HepG2 (cell line): ENCODE results near the gene WNK2. TPM values are rescaled to one million over a fixed set of nuclear protein-coding genes. Genes with fewer than 3 reads are reported as not detected.

Source experiments
- ATAC-seq: fragments of 200-7000 bp; cut with Tn5 transposase; 3 replicates; pipeline ENCODE4 v1.9.1; 2020; ENCODE audit warnings: mild to moderate bottlenecking, moderate library complexity
- BruUV-seq: library from RNA; stranded (reverse); fragments of 400-500 nt; replicated peaks from 2 replicates; lab custom pipeline; 2021; lab: Mats Ljungman, UMichigan
- CTCF ChIA-PET: fragments of 300-600 bp; formaldehyde crosslinking; extraction: SDS; loops from one replicate; lab custom pipeline; 2021; ENCODE audit warnings: low total read pairs, inconsistent platforms, low intra/inter-chr PET ratio; lab: Yijun Ruan, JAX
- POLR2A ChIA-PET: fragments of 350-600 bp; sonication (Branson Sonifier 250); formaldehyde crosslinking; loops from one replicate; lab custom pipeline; 2020; ENCODE audit warnings: antibody characterized with exemption, inconsistent platforms; lab: Yijun Ruan, JAX
- DNase-seq: peaks from one replicate; pipeline ENCODE4 v3.0.0-alpha.2; 2015; ENCODE audit warnings: low spot score
- FAIRE-seq: peaks from 3 replicates; lab custom pipeline; 2011; peaks lifted over from hg19 to GRCh38; lab: Jason Lieb, UNC
- H2AFZ ChIP-seq: one replicate; pipeline ENCODE4 v1.6.1; 2011; ENCODE audit warnings: low read length, inconsistent platforms
- H3K27ac ChIP-seq: fragments of 300-600 bp; 3 replicates; pipeline ENCODE4 v1.8.0; 2011; ENCODE audit warnings: mixed run types, mild to moderate bottlenecking, mixed read lengths, low read length, inconsistent platforms; ENCODE audit not compliant: insufficient read depth; ENCODE audit errors: extremely low read length
- H3K27me3 ChIP-seq, 2 experiments: fragments of 200-600 bp in 1 of 2; 2 replicates in 1 of 2; 3 replicates in 1 of 2; pipeline versions ENCODE4 v1.6.0 to v1.8.0; 2011; ENCODE audit warnings: low read length in 2 of 2, mild to moderate bottlenecking in 2 of 2, moderate library complexity in 2 of 2, inconsistent platforms in 1 of 2; ENCODE audit not compliant: insufficient read depth in 2 of 2, control insufficient read depth in 1 of 2
- H3K36me3 ChIP-seq, 2 experiments: fragments of 200-600 bp in 1 of 2; replicated peaks in 1 of 2; 2 replicates in 1 of 2; 3 replicates in 1 of 2; pipeline versions ENCODE4 v1.5.1 to v1.8.0; 2011; ENCODE audit warnings: low read length in 2 of 2, inconsistent platforms in 1 of 2; ENCODE audit not compliant: insufficient read depth in 2 of 2, control insufficient read depth in 1 of 2
- H3K4me1 ChIP-seq: 2 replicates; pipeline ENCODE4 v1.5.1; 2012; ENCODE audit warnings: low read length, inconsistent platforms; ENCODE audit not compliant: insufficient read depth
- H3K4me2 ChIP-seq: 2 replicates; pipeline ENCODE4 v1.6.0; 2011; ENCODE audit warnings: low read depth, low read length, inconsistent platforms
- H3K4me3 ChIP-seq, 3 experiments: fragments of 200-600 bp in 1 of 3; sonication (generic), shearing (Covaris generic) in 1 of 3; replicated peaks in 1 of 3; 2 replicates each; pipeline ENCODE4 v1.5.1; 2011 to 2016; ENCODE audit warnings: low read length in 3 of 3, inconsistent platforms in 2 of 3, low read depth in 2 of 3, mild to moderate bottlenecking in 2 of 3, control low read depth in 1 of 3, mixed read lengths in 1 of 3; ENCODE audit not compliant: insufficient read depth in 1 of 3
- H3K79me2 ChIP-seq: one replicate; pipeline ENCODE4 v1.6.1; 2011; ENCODE audit warnings: low read length, inconsistent platforms; ENCODE audit not compliant: insufficient read depth
- H3K9ac ChIP-seq: 2 replicates; pipeline ENCODE4 v1.6.0; 2011; ENCODE audit warnings: mild to moderate bottlenecking, low read depth, low read length, inconsistent platforms; ENCODE audit not compliant: insufficient read depth
- H3K9me3 ChIP-seq: 2 replicates; pipeline ENCODE4 v1.5.1; 2012; ENCODE audit warnings: mild to moderate bottlenecking, low read length
- H4K20me1 ChIP-seq: 2 replicates; pipeline ENCODE4 v1.6.0; 2011; ENCODE audit warnings: inconsistent platforms, mild to moderate bottlenecking, low read length, moderate library complexity; ENCODE audit not compliant: insufficient read depth
- ATM ChIP-seq: fragments of 450-650 bp; IDR thresholded peaks from 2 replicates; pipeline ENCODE4 v1.7.1; 2017; ENCODE audit warnings: mild to moderate bottlenecking, borderline replicate concordance
- BATF2 ChIP-seq: sonication (generic); formaldehyde crosslinking; IDR thresholded peaks from 2 replicates; pipeline ENCODE4 v1.8.0; 2022; ENCODE audit warnings: mild to moderate bottlenecking, missing genetic modification reagents, moderate library complexity
- BORCS8-MEF2B ChIP-seq: sonication (generic); formaldehyde crosslinking; IDR thresholded peaks from 2 replicates; pipeline ENCODE4 v1.8.0; 2022; ENCODE audit warnings: mild to moderate bottlenecking, missing genetic modification reagents
- ERF ChIP-seq: IDR thresholded peaks from 2 replicates; pipeline ENCODE4 v1.6.1; 2018; ENCODE audit warnings: missing biosample characterization, missing genetic modification reagents
- FIP1L1 ChIP-seq: fragments of 200-400 bp; formaldehyde crosslinking; IDR thresholded peaks from 2 replicates; pipeline ENCODE4 v1.6.1; 2018; ENCODE audit warnings: low read depth, mild to moderate bottlenecking, low read length, moderate library complexity, borderline replicate concordance; ENCODE audit not compliant: insufficient read depth
- KLF6 ChIP-seq: IDR thresholded peaks from 2 replicates; pipeline ENCODE4 v1.8.0; 2016; ENCODE audit warnings: missing biosample characterization, missing genetic modification reagents
- MAFG ChIP-seq: sonication (generic); formaldehyde crosslinking; IDR thresholded peaks from 2 replicates; pipeline ENCODE4 v1.5.1; 2020; ENCODE audit warnings: mild to moderate bottlenecking, missing genetic modification reagents
- MATR3 ChIP-seq: sonication (generic); formaldehyde crosslinking; IDR thresholded peaks from 2 replicates; pipeline ENCODE4 v1.4.0; 2020; ENCODE audit warnings: missing genetic modification reagents
- POLR2AphosphoS5 ChIP-seq: IDR thresholded peaks from 2 replicates; pipeline ENCODE4 v1.6.1; 2012; ENCODE audit warnings: low read depth, low read length
- TP53 ChIP-seq: sonication (generic); formaldehyde crosslinking; conservative IDR thresholded peaks from 2 replicates; pipeline ENCODE4 v1.4.0; 2020; ENCODE audit warnings: missing genetic modification reagents
- ZNF704 ChIP-seq: sonication (generic); formaldehyde crosslinking; IDR thresholded peaks from 2 replicates; pipeline ENCODE4 v1.8.1; 2023; ENCODE audit warnings: mild to moderate bottlenecking, inconsistent platforms, moderate library complexity, missing genetic modification reagents, borderline replicate concordance
- ZNF709 ChIP-seq: sonication (generic); formaldehyde crosslinking; IDR thresholded peaks from 2 replicates; pipeline ENCODE4 v1.5.0; 2020; ENCODE audit warnings: mild to moderate bottlenecking, missing genetic modification reagents
- ZSCAN20 ChIP-seq: sonication (generic); formaldehyde crosslinking; IDR thresholded peaks from 2 replicates; pipeline ENCODE4 v1.4.0; 2020; ENCODE audit warnings: missing genetic modification reagents, mild to moderate bottlenecking, borderline replicate concordance
- WGBS: methylation state at CpG from one replicate; pipeline ENCODE4 v1.1.6; 2017; ENCODE audit warnings: low lambda C conversion rate; 5-methylcytosine and 5-hydroxymethylcytosine counted together
- in situ Hi-C: cut with HindIII; loops from 2 replicates; pipeline ENCODE4 v1.10.0; 2017; ENCODE audit warnings: low pct_unique_long_range_greater_than_20kb; ENCODE audit not compliant: extremely low pct_ligation_motif_present
- intact Hi-C: fragments of 100-400 bp; cut with micrococcal nuclease; formaldehyde crosslinking; loops from one replicate; pipeline ENCODE4 v1.10.0; 2022; ENCODE audit not compliant: unreplicated experiment
- polyA plus RNA-seq, 8 experiments: library from polyadenylated mRNA; depleted of rRNA in 3 of 8; stranded (reverse) in 7 of 8; unstranded in 1 of 8; fragments of >200 nt; fragmentation: Illumina TruSeq in 4 of 8; extraction: Trizol in 4 of 8; gene quantifications; 2 replicates each; pipeline versions ENCODE4 v1.2.1 to v1.2.3, GENCODE V29; 2011 to 2016; ENCODE audit warnings: low read depth in 4 of 8, missing spikeins in 1 of 8, mixed read lengths in 1 of 8; ENCODE audit not compliant: insufficient read depth in 1 of 8
- total RNA-seq, 5 experiments: library from RNA; depleted of rRNA; stranded (reverse); fragments of >200 nt; fragmentation: Illumina TruSeq; extraction: Trizol; gene quantifications; 2 replicates each; pipeline ENCODE4 v1.2.3, GENCODE V29; 2016; ENCODE audit warnings: low read depth in 1 of 5
- TF ChIP-seq, protein P1 (sequence below): sonication (generic); formaldehyde crosslinking; IDR thresholded peaks from 2 replicates; pipeline ENCODE4 v1.4.0; 2020; ENCODE audit warnings: mild to moderate bottlenecking, missing genetic modification reagents

The WNK2 gene
- total and polyA plus RNA-seq, 2 of the 13 experiments (the other 11 are each of a cell fraction or from before 2014, with no cell fraction given) = 10.5 to 12.0 TPM

GRCh38 chr9:93357649-93358048 is 173.7 kb downstream of the WNK2 start:
- no TSS peak for BruUV-seq
- Histone ChIP-seq H3K27ac (no peak overlapping the region), H3K4me2 (no peak overlapping the region), H2AFZ (no peak overlapping the region), H3K27me3 (peaks cover 0 to 4% of the 10 kb centered on the region in 2 experiments; a peak in 1 of 5 replicates), H3K4me3 (no peak overlapping the region), H3K79me2 (no peaks in the 10 kb centered on the region), H3K9me3 (peaks cover 22% of the 10 kb centered on the region)
- intact Hi-C loops = no loop called here
- 13% methylated on average over 5 of the region's 5 CpGs for WGBS
- no peak for FAIRE-seq
- CTCF ChIA-PET = no interaction called here
- TF ChIP-seq ZSCAN20 (CRISPR knock-in tag) (no peak), KLF6 (no peak), MAFG (CRISPR knock-in tag) (no peak), ZNF709 (no peak), BATF2 (CRISPR knock-in tag) (no peak), TP53 (CRISPR knock-in tag) (no peak), BORCS8-MEF2B (CRISPR knock-in tag) (no peak), ZNF704 (CRISPR knock-in tag) (no peak), ERF (CRISPR knock-in tag) (no peak), MATR3 (CRISPR knock-in tag) (no peak), FIP1L1 (no peak), ATM (no peak), POLR2AphosphoS5 (no peak)
- TF ChIP-seq, protein P1, sequence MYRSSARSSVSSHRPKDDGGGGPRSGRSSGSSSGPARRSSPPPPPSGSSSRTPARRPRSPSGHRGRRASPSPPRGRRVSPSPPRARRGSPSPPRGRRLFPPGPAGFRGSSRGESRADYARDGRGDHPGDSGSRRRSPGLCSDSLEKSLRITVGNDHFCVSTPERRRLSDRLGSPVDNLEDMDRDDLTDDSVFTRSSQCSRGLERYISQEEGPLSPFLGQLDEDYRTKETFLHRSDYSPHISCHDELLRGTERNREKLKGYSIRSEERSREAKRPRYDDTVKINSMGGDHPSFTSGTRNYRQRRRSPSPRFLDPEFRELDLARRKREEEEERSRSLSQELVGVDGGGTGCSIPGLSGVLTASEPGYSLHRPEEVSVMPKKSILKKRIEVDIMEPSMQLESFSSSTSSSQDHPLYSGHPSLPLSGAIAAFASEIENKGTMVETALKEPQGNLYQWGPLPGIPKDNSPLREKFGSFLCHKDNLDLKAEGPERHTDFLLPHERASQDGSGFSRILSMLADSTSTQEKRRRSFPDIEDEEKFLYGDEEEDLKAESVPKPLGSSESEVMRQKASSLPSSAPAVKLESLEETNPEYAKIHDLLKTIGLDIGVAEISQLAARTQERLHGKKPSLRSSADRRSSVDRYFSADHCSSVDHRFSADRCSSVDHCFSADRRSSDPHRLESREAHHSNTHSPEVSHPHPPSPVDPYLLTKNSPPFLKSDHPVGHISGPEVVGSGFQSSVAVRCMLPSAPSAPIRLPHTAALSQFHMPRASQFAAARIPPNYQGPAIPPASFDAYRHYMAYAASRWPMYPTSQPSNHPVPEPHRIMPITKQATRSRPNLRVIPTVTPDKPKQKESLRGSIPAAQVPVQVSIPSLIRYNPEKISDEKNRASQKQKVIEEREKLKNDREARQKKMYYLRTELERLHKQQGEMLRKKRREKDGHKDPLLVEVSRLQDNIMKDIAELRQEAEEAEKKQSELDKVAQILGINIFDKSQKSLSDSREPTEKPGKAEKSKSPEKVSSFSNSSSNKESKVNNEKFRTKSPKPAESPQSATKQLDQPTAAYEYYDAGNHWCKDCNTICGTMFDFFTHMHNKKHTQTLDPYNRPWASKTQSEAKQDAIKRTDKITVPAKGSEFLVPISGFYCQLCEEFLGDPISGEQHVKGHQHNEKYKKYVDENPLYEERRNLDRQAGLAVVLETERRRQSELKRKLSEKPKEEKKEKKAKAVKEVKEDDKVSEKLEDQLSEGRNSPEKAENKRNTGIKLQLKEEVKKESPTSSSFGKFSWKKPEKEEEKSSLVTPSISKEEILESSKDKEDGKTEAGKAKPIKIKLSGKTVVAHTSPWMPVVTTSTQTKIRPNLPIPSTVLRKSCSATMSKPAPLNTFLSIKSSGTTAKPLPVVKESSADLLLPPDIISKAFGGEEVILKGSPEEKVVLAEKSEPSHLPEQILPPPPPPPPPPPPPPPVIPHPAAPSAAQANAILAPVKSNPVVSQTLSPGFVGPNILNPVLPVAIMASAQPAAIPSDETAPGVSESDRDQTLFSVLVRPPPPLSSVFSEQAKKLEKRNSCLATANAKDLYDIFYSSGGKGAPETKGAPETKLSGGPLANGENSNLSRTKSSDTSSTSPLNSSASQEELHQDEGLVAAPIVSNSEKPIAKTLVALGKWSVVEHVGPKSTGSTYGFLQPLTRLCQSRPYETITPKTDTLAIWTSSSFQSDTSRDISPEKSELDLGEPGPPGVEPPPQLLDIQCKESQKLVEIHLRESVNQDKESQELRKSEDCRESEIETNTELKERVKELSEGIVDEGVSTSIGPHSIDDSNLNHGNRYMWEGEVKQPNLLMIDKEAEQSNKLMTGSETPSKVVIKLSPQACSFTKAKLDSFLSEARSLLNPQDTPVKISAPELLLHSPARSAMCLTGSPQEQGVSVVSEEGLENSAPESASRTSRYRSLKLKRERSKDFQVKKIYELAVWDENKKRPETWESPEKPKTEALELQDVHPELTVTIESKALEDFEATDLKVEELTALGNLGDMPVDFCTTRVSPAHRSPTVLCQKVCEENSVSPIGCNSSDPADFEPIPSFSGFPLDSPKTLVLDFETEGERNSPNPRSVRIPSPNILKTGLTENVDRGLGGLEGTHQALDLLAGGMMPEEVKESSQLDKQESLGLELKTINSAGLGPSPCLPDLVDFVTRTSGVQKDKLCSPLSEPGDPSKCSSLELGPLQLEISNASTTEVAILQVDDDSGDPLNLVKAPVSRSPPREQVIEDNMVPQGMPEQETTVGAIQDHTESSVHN = no peak
- TF ChIP-seq, all 625 proteins: peak for 0
- no peak for DNase-seq
- in situ Hi-C loops = no loop called here
- ATAC-seq = no peak
- no peaks in the 10 kb centered on the region for H3K36me3 ChIP-seq
- H4K20me1 ChIP-seq = no peaks in the 10 kb centered on the region
- no peaks in the 10 kb centered on the region for H3K4me1 ChIP-seq
- H3K9ac ChIP-seq = no peak overlapping the region
- POLR2A ChIA-PET = no interaction called here
